Embryonic facial prominence (tissue), 1 donor: ENCODE measurements around the gene CLRN3.

ENCODE experiments used
- DNase-seq: peaks from one replicate; pipeline ENCODE4 v3.0.0-alpha.2; 2016; ENCODE audit errors: extremely low spot score

The CLRN3 gene

GRCh38 chr10:127919418-127920271 is 26.9 kb upstream of the CLRN3 start:
- DNase-seq: no peak

GRCh38 chr10:127918572-127918971 is 25.8 kb upstream of the CLRN3 start:
- DNase-seq: no peak

DNA sequence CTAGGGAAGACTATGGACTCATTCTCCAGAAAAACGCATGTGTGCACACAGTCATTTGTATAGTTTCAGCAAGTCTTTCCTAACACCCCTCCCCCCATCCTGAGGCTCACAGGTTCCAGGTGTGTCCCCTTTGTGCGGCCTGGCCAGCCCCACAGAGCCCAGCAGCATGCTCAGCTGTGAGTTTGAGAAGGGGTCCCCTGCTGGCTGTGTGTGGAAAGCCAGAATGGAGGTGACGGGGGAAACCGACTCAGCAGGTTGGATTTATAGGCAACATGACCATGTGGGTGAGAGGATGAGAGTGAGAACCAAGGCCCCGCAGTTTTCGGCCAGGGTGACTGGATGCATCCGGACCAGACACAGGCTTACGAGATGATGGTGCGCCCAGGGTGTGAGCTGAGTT is 24.1 kb upstream of the CLRN3 start:
- no peak for DNase-seq

DNA sequence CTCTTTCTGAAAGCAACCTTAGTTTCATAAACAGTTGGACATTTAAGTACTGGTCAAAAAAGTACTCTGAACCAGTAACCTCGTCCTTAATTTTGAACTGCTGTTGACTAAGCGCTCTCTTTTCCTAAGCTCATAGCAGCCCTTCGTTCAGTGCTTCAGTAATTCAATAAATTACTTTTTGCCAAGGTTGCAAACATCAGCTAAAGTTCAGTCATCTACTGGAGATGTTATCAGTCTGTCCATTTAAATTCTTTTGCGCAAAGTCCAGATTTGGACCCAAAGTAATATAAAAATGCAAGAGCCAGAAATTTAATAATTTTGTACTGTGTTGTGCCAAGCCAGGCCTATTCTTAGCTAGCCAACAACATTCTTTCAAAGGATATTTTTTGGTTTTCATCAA is 22.6 kb upstream of the CLRN3 start:
- DNase-seq: no peak

DNA sequence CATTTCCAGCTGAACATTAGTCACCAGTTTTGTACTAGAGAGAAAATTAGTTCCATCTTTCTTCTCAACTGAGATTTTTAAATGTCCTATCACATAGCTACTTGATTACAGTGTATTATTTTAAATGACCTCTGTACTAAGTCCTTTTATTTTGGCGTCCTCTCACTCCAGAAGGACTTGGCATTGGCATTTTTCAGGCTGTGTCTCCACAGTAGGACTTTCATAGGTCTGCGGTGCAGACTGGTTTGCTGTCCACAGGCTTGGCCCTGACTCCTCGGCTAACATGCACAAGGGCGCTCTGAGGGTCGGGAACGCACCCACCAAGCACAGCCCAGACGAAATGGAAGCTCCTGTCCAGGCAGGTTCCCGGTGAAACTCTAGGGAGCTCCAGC is 20.6 kb upstream of the CLRN3 start:
- DNase-seq: no peak

- no peak for DNase-seq
These were observed 20.0 kb upstream of the CLRN3 start for GRCh38 chr10:127912607-127913367.

- no peak for DNase-seq
These were observed 19.1 kb upstream of the CLRN3 start for GRCh38 chr10:127911867-127912257.

- no peak for DNase-seq
These were observed 18.6 kb upstream of the CLRN3 start for GRCh38 chr10:127911218-127911866.

GRCh38 chr10:127910464-127910770 is 17.7 kb upstream of the CLRN3 start:
- DNase-seq: no peak

DNA sequence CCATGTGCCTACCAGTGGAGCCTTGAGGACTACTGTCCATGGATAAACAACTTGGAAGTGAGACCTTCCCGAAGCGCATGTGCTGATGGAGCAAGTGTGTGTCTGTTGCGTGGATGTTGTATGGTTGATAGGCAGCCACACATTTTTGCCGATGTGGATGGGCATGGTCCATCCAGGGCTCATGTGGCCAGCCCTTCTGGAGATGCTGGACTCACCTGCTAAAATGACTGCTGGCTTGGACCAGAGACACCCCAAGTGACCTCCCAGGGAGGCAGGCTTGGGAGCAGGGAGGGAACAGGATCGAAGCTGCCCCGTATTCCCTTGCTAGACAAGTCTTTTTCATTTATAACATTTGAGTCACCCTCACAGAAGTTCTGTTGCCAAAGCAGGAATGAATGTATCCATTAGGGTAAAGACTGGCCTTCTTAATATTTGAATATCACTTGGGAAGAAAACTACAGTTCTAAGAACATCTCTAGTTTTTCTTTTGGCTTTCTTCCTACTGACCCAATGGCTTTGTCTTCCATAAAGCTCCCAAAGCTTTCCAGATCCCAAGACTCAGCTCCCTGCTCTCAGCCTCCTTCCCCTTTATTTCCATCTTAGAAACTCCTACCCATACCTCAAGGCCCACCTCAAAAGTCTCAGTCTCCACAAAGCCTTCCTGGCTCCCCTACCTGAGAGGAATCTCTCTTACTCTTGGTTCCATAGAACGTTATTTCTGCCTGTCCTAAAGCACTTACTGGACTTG is 17.1 kb upstream of the CLRN3 start:
- no peak for DNase-seq

GRCh38 chr10:127908959-127909267 is 16.2 kb upstream of the CLRN3 start:
- no peak for DNase-seq

DNA sequence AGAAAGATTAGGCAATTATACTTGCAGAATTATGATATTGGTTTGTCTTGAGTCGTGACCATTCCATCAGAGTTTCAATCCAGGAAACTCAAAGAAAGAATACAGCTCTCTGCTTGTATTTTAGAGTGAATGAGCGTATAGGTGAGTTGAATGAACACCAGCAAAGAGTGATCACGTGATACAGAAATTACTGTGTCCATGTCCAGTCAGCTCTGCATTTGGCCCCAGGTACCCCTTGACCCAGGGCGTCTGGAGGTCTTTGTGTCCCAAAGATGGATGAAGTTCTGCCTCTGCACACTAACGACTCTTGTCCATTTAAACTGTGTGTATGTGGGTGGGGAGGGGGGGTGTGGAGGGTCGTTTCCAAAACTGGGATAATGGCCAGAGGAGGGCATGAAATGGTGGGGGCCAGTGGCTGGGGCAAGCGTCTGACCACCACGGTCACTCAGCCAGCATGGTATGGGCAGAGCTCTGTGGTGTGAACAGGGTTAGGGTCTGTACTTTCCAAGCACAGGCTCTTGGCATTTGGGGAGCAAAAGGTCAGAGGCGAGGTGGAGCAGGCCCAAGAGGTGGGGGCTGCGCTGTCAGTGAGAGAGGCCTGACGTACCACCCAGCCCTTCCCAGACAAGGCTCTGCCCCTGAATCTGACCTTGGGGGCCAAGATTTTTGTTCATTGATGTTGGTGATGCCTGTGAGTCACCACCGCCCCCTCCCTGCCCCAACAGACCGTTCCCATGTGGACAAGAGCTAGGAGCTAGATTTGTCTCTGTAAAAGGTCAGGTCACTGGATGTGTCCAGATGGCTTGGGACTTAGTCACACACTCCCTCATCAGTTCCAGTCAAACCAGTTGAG is 15.6 kb upstream of the CLRN3 start:
- DNase-seq: no peak

- DNase-seq: no peak
These were observed 14.8 kb upstream of the CLRN3 start for GRCh38 chr10:127907411-127908105.

- DNase-seq: no peak
These were observed 14.0 kb upstream of the CLRN3 start, which contains the start of gene PTPRE for GRCh38 chr10:127906548-127907377. PTPRE (plus strand) TSS chr10:127907103; CDS start chr10:128040882, 133,779 bp downstream.

- DNase-seq: no peak
These were observed 13.1 kb upstream of the CLRN3 start for GRCh38 chr10:127905848-127906261.

DNA sequence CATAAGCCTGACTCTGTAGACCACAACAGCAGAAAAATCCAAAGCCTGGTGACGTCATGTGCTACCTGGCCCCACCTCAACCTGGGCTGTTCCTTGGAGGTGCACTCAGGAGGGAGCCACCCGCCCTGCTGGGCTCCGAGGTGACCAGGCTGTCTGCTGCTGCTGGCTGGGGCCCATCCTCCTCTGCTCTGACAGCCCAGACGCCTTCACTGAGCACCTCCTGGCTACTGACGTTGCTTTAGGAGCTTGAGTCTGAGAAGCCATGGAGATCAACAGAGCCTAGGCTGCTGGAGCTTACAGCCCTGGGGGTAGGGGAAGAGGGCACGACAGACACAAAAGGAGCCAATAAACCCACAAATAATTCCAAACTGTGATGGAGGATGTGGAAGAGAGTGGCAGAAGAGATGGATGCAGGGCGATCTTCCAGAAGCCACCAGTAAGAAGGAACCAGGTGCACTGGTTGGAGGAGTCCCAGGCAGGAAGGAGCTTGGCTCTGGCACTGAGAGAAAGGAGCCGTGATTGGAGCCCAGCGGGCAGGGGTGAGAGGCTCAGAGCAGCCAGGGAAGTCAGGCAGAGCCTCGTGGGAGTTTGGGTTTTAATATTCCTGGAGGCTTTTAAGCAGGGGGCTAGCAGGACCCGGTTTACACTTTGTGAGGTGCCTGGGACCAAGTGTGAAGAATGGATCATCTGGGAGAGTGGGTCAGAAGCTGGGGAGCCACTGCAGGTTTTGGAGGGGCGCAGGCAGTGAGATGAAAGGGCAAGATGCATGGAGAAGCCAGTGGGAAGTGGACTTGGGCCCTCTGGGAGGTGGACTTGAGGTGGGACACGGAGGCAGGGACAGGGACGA is 12.5 kb upstream of the CLRN3 start:
- no peak for DNase-seq

DNA sequence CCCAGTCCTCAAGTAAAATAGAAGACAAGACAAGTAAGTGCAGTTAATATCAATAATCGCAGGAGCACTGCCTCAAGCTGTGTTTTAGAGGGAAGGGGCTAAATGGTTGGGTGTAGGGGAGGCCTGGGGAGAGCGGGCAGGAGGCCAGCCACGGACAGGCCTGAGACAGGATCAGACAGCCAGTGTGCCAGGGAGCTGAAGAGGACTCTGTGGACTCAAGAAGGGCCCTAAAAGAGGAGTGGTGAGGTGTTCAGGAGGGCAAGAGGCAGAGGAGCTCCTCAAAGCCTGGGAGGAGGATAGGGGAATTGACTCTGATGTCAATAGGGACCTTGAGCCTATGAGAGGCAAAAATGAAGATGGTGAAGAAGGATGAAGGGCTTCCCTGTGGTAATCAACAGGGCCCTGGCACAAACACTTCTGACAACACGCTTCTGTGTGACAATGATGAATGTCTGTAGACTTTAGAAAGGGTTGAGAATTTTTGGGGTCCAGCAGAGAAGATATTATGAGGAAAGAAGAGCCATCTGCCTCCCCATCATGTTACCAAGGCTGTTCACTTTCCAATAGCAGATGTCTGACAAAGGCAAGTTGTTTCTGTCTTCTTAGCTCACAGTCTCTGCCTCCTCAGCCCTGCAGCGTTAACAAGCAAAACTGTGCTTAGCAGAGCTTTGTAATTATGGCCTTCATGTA is 11.7 kb upstream of the CLRN3 start:
- no peak for DNase-seq

DNA sequence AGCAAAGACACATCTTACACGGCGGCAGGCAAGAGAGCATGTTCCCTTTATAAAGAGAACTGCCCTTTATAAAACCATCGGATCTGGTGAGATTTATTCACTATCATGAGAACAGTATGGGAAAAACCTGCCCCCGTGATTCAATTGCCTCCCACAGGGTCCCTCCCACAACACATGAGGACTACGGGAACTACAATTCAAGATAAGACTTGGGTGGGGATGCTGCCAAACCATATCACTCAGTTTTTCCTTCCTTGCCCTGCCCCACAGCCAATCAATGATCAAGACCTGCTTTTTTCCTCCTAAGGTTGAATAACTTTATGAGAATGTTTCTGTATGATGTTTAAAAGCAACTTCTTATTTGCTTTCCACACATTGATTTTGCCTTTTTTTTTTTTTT is 11.0 kb upstream of the CLRN3 start:
- DNase-seq: no peak
